ENCODE results near the gene RELB. TPM values are rescaled to one million over a fixed set of nuclear protein-coding genes. Genes with fewer than 3 reads are reported as not detected.
A peak's percentile ranks its signal among the peaks of the same experiment; 100 is the strongest.

Gene RELB
- total RNA-seq, 1 experiment from 2014 or later = 15.2 TPM

- BruUV-seq (replicated peaks) = TSS peak; percentile 47
- Histone ChIP-seq H3K9me3 (ENCODE audit: low read length) (no peaks in the 10 kb centered on the region), H3K36me3 (ENCODE audit: low read depth, low read length) (peaks cover 9% of the 10 kb centered on the region), H3K4me1 (ENCODE audit: insufficient read depth, low read length) (peaks cover 9% of the 10 kb centered on the region), H3K27ac (ENCODE audit: low read length) (no peak overlapping the region), H2AFZ (ENCODE audit: low read length) (no peak overlapping the region), H3K4me3 (ENCODE audit: low read length) (peak overlapping the region; percentile 94), H3K79me2 (ENCODE audit: low read length) (peaks cover 52% of the 10 kb centered on the region), H3F3A (ENCODE audit: low read length, unreplicated experiment) (no peaks in the 10 kb centered on the region), H4K20me1 (ENCODE audit: low read length) (peaks cover 13% of the 10 kb centered on the region), H3K9me2 (replicated peaks; ENCODE audit: low read length) (no peaks in the 10 kb centered on the region), H3K27me3 (ENCODE audit: low read length) (no peaks in the 10 kb centered on the region), H3K4me2 (ENCODE audit: low read length) (peak overlapping the region; percentile 95), H3K9ac (ENCODE audit: low read length) (peak overlapping the region; percentile 96; the same call in 1 of the 2 replicates)
- DNase-seq = no peak
- POLR2A ChIA-PET (ENCODE audit: unreplicated experiment) = no interaction called here
- ATAC-seq = no peak
- no peak for TF ChIP-seq EZH2phosphoT487 (IDR thresholded peaks at IDR 0.05; ENCODE audit: borderline replicate concordance, low read length)
- TF ChIP-seq CTCF (conservative IDR thresholded peaks at IDR 0.05; ENCODE audit: low read depth, low read length) = no peak
- intact Hi-C loops (cut with micrococcal nuclease) = no loop called here
- CTCF ChIA-PET = interaction anchor here (0.7 kb wide), 1 partner anchor 20 kb away, joined by 3 read pairs; no protein-coding TSS in a partner anchor
Measured at GRCh38 chr19:45040059-45040771, 39.0 kb downstream of the RELB start.

GRCh38 chr19:45041125-45041524, 39.9 kb downstream of the RELB start:
- no peaks in the 10 kb centered on the region for H3K9me3 ChIP-seq (ENCODE audit: low read length)
- POLR2A ChIA-PET (ENCODE audit: unreplicated experiment) = no interaction called here
- peaks cover 13% of the 10 kb centered on the region for H4K20me1 ChIP-seq (ENCODE audit: low read length)
- no peak overlapping the region for H3K27ac ChIP-seq (ENCODE audit: low read length)
- no peak overlapping the region for H3K9ac ChIP-seq (ENCODE audit: low read length)
- peaks cover 61% of the 10 kb centered on the region for H3K79me2 ChIP-seq (ENCODE audit: low read length)
- CTCF ChIA-PET = no interaction called here
- H3K9me2 ChIP-seq (replicated peaks; ENCODE audit: low read length) = no peaks in the 10 kb centered on the region
- H3K4me1 ChIP-seq (ENCODE audit: insufficient read depth, low read length) = peaks cover 9% of the 10 kb centered on the region
- H3K4me3 ChIP-seq (ENCODE audit: low read length) = no peak overlapping the region
- H2AFZ ChIP-seq (ENCODE audit: low read length) = no peak overlapping the region
- no peaks in the 10 kb centered on the region for H3K27me3 ChIP-seq (ENCODE audit: low read length)
- peaks cover 9% of the 10 kb centered on the region for H3K36me3 ChIP-seq (ENCODE audit: low read depth, low read length)
- H3F3A ChIP-seq (ENCODE audit: low read length, unreplicated experiment) = no peaks in the 10 kb centered on the region
- ATAC-seq = no peak
- TF ChIP-seq CTCF (conservative IDR thresholded peaks at IDR 0.05; ENCODE audit: low read depth, low read length) = no peak
- no peak for TF ChIP-seq EZH2 (IDR thresholded peaks at IDR 0.05; ENCODE audit: low read length, unreplicated experiment)
- TF ChIP-seq EZH2phosphoT487 (IDR thresholded peaks at IDR 0.05; ENCODE audit: borderline replicate concordance, low read length) = no peak
- intact Hi-C loops (cut with micrococcal nuclease) = no loop called here
- BruUV-seq (replicated peaks) = no TSS peak
- no peak for DNase-seq
- no peak overlapping the region for H3K4me2 ChIP-seq (ENCODE audit: low read length)

- H3K4me2 ChIP-seq (ENCODE audit: low read length) = no peak overlapping the region
- no peak overlapping the region for H3K27ac ChIP-seq (ENCODE audit: low read length)
- H4K20me1 ChIP-seq (ENCODE audit: low read length) = no peaks in the 10 kb centered on the region; the same call in 1 of the 2 replicates
- H3K9me2 ChIP-seq (replicated peaks; ENCODE audit: low read length) = no peaks in the 10 kb centered on the region
- H3K9me3 ChIP-seq (ENCODE audit: low read length) = no peaks in the 10 kb centered on the region
- DNase-seq (no peak), ATAC-seq (no peak)
- H3K4me3 ChIP-seq (ENCODE audit: low read length) = no peak overlapping the region
- ChIA-PET POLR2A (ENCODE audit: unreplicated experiment) (no interaction called here), CTCF (no interaction called here)
- TF ChIP-seq EZH2 (IDR thresholded peaks at IDR 0.05; ENCODE audit: low read length, unreplicated experiment) (no peak), EZH2phosphoT487 (IDR thresholded peaks at IDR 0.05; ENCODE audit: borderline replicate concordance, low read length) (no peak), CTCF (conservative IDR thresholded peaks at IDR 0.05; ENCODE audit: low read depth, low read length) (no peak)
- H3K4me1 ChIP-seq (ENCODE audit: insufficient read depth, low read length) = no peaks in the 10 kb centered on the region
- H3K79me2 ChIP-seq (ENCODE audit: low read length) = peaks cover 72% of the 10 kb centered on the region
- intact Hi-C loops (cut with micrococcal nuclease) = no loop called here
- H3F3A ChIP-seq (ENCODE audit: low read length, unreplicated experiment) = no peaks in the 10 kb centered on the region
- H3K36me3 ChIP-seq (ENCODE audit: low read depth, low read length) = peaks cover 12% of the 10 kb centered on the region
- H2AFZ ChIP-seq (ENCODE audit: low read length) = no peak overlapping the region
- no peaks in the 10 kb centered on the region for H3K27me3 ChIP-seq (ENCODE audit: low read length)
- no TSS peak for BruUV-seq (replicated peaks)
- H3K9ac ChIP-seq (ENCODE audit: low read length) = no peak overlapping the region
Measured at GRCh38 chr19:45045671-45046353, 44.5 kb downstream of the RELB start.
